CD4-positive, alpha-beta T cell treated with Interferon gamma for 1 hour (primary cell): ENCODE measurements around the gene CYFIP2.
"Not testable (repeated sequence)": the region's sequence is repeated elsewhere in the genome, so short reads cannot be mapped to it uniquely, and the experiment has no call there.

Source experiments
- DNase-seq: peaks from one replicate; pipeline ENCODE4 v3.0.0-alpha.2; 2020

The CYFIP2 gene

GRCh38 chr5:157415838-157416237, 149.9 kb downstream of the CYFIP2 start:
- no peak for DNase-seq

- not testable (repeated sequence) for DNase-seq
Observed at GRCh38 chr5:157419521-157419920, 153.6 kb downstream of the CYFIP2 start.

- DNase-seq: not testable (repeated sequence)
Observed at GRCh38 chr5:157429920-157430319, 164.0 kb downstream of the CYFIP2 start.

- peak; percentile 16 for DNase-seq
Observed at GRCh38 chr5:157431544-157432200, 165.7 kb downstream of the CYFIP2 start.

- no peak for DNase-seq
Observed at GRCh38 chr5:157434096-157434495, 168.2 kb downstream of the CYFIP2 start.

GRCh38 chr5:157443041-157443549, 177.2 kb downstream of the CYFIP2 start:
- DNase-seq: no peak

GRCh38 chr5:157444224-157444623, 178.3 kb downstream of the CYFIP2 start:
- DNase-seq: no peak
